Naive B cell (primary cell): ENCODE measurements around the gene MGST3. TPM values are rescaled to one million over a fixed set of nuclear protein-coding genes. Genes with fewer than 3 reads are reported as not detected.
"Not testable (repeated sequence)": the region's sequence is repeated elsewhere in the genome, so short reads cannot be mapped to it uniquely, and the experiment has no call there.

Experiments used
- ATAC-seq, 2 donors: fragments of 150-1000 bp; cut with Tn5 transposase; 2 replicates each; pipeline ENCODE4 v1.10.0; 2021; ENCODE audit warnings: low read depth in 2 of 2, mild to moderate bottlenecking in 2 of 2, moderate library complexity in 2 of 2
- DNase-seq: peaks from one replicate; pipeline ENCODE4 v3.0.0; 2022
- H3K27ac Mint-ChIP-seq, 6 donors: one replicate each; pipeline ENCODE4 v1.8.0; 2020 to 2022; ENCODE audit warnings: mild to moderate bottlenecking in 6 of 6, mixed read lengths in 6 of 6, moderate library complexity in 5 of 6, inconsistent platforms in 2 of 6
- H3K27me3 Mint-ChIP-seq, 3 donors: one replicate each; pipeline ENCODE4 v1.8.0; 2021 to 2022; ENCODE audit warnings: mixed read lengths in 3 of 3, mild to moderate bottlenecking in 1 of 3
- H3K36me3 Mint-ChIP-seq, 2 donors: one replicate each; pipeline ENCODE4 v1.8.0; 2020 to 2022; ENCODE audit warnings: mixed read lengths in 2 of 2, inconsistent platforms in 1 of 2, mild to moderate bottlenecking in 1 of 2
- H3K4me1 Mint-ChIP-seq, 3 donors: one replicate each; pipeline ENCODE4 v1.8.0; 2020 to 2022; ENCODE audit warnings: mixed read lengths in 3 of 3, inconsistent platforms in 1 of 3, mild to moderate bottlenecking in 1 of 3, moderate library complexity in 1 of 3
- H3K4me3 Mint-ChIP-seq, 8 donors: one replicate each; pipeline ENCODE4 v1.8.0; 2020 to 2022; ENCODE audit warnings: mild to moderate bottlenecking in 8 of 8, mixed read lengths in 8 of 8, moderate library complexity in 8 of 8, inconsistent platforms in 2 of 8
- H3K9me3 Mint-ChIP-seq, 7 donors: one replicate each; pipeline ENCODE4 v1.8.0; 2020 to 2022; ENCODE audit warnings: mixed read lengths in 7 of 7, mild to moderate bottlenecking in 5 of 7, inconsistent platforms in 2 of 7, moderate library complexity in 1 of 7
- polyA plus RNA-seq, 6 donors: library from polyadenylated mRNA; unstranded; fragments of 300-500 nt; fragmentation: Illumina TruSeq; gene quantifications; one replicate each; pipeline ENCODE4 v1.2.3, GENCODE V29; 2021; ENCODE audit warnings: low read depth in 6 of 6

MGST3 gene
- polyA plus RNA-seq, 6 donors from 2014 or later = 76.4 to 133 (median 116) TPM

DNA sequence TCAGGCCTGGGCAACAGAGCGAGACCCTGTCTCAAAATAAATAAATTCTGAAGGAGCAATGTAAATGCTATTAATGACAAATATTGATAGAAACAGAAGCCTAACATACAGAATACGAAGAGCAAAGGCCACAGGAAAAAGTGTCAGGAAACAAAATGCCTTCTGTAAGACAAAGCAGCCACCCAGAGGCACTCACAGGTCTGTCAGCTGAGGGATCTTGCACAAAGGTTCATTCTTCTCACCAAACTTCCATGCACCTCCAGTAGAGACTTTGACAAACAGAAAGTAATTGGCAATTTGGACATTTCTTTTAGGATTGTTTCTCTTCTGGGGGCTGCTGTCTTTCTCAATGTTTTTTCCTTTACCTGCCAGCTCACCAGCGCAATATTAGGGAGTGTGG, 68.5 kb downstream of the MGST3 start:
- peaks cover 13 to 33% (median 32%) of the 10 kb centered on the region in 3 donors for H3K4me1 Mint-ChIP-seq
- H3K36me3 Mint-ChIP-seq = no peaks in the 10 kb centered on the region
- ATAC-seq (no peak), DNase-seq (no peak)
- peak overlapping the region in 6 of 8 donors; percentile 55 to 100 (median 80) for H3K4me3 Mint-ChIP-seq
- peak overlapping the region in 1 of 6 donors; percentile 68 for H3K27ac Mint-ChIP-seq
- no peaks in the 10 kb centered on the region for H3K27me3 Mint-ChIP-seq
- H3K9me3 Mint-ChIP-seq = no peaks in the 10 kb centered on the region

DNA sequence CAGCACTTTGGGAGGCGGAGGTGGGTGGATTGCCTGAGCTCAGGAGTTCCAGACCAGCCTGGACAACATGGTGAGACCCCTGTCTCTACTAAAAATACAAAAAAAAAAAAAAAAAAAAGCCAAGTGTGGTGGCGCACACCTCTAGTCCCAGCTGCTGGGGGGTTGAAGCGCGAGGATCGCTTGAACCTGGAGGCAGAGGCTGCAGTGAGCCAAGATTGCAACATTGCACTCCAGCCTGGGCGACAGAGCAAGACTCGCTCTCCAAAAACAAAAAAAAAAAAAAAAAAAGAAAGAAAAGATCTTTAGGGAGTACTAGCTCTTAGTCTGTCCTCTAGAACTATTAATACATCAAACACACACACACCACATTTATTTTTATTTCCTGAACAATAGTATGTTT, 70.9 kb downstream of the MGST3 start:
- peaks cover 7 to 19% (median 18%) of the 10 kb centered on the region in 3 donors for H3K4me1 Mint-ChIP-seq
- not testable (repeated sequence) for H3K27ac Mint-ChIP-seq, ATAC-seq, H3K9me3 Mint-ChIP-seq, H3K27me3 Mint-ChIP-seq, DNase-seq, H3K36me3 Mint-ChIP-seq
- H3K4me3 Mint-ChIP-seq = peak overlapping the region in 1 of 8 donors; percentile 53

- DNase-seq (no peak), ATAC-seq (no peak)
- H3K9me3 Mint-ChIP-seq = no peaks in the 10 kb centered on the region
- peaks cover 0 to 3% (median 3%) of the 10 kb centered on the region in 3 donors for H3K4me1 Mint-ChIP-seq
- H3K27ac Mint-ChIP-seq = no peak overlapping the region
- no peak overlapping the region for H3K4me3 Mint-ChIP-seq
- H3K27me3 Mint-ChIP-seq = peaks cover 6 to 21% (median 10%) of the 10 kb centered on the region in 3 donors
- H3K36me3 Mint-ChIP-seq = peaks cover 0 to 4% of the 10 kb centered on the region in 2 donors
Measured at GRCh38 chr1:165703648-165704047, 72.6 kb downstream of the MGST3 start.

Other genes starting within 250 kb of the MGST3 start
- gene RXRG, start 186.1 kb upstream of the MGST3 start, polyA plus RNA-seq = not detected
- gene LRRC52, start 87.2 kb upstream of the MGST3 start, polyA plus RNA-seq = not detected
- gene ALDH9A1, start 67.3 kb downstream of the MGST3 start, polyA plus RNA-seq = 100 to 1,000 TPM in 4 of 6 donors, 10 to 100 TPM in 2; 84.5 to 134 (median 112) TPM
- 100 to 1,000 TPM in 1 of 6 donors, 10 to 100 TPM in 5; 69.5 to 102 (median 85.8) TPM for gene TMCO1, start 137.6 kb downstream of the MGST3 start, polyA plus RNA-seq
- 10 to 100 TPM in 1 of 6 donors, 1 to 10 TPM in 5; 4.9 to 10.7 (median 7.7) TPM for gene UCK2, start 196.4 kb downstream of the MGST3 start, polyA plus RNA-seq